Measurements from ENCODE around the gene NPR1.
"Not testable (repeated sequence)": the region's sequence is repeated elsewhere in the genome, so short reads cannot be mapped to it uniquely, and the experiment has no call there.

The NPR1 gene

DNA sequence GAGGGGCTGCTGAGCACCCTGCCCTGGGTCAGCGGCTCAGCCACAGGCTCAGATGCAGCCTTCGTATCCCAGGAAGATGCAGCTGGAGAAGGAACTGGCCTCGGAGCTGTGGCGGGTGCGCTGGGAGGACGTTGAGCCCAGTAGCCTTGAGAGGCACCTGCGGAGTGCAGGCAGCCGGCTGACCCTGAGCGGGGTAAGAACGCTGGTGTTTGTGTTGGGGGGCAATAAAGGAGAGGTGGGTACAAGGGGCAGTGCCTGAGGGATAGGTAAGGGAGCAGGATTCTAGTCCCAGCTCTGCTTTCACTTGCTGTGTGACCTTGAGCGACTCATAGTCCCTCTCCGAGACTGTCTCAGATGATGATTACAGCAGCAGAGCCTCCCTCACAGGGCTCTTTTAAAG lies 6.4 kb downstream of the NPR1 start:
- DNase-seq = no peak

DNA sequence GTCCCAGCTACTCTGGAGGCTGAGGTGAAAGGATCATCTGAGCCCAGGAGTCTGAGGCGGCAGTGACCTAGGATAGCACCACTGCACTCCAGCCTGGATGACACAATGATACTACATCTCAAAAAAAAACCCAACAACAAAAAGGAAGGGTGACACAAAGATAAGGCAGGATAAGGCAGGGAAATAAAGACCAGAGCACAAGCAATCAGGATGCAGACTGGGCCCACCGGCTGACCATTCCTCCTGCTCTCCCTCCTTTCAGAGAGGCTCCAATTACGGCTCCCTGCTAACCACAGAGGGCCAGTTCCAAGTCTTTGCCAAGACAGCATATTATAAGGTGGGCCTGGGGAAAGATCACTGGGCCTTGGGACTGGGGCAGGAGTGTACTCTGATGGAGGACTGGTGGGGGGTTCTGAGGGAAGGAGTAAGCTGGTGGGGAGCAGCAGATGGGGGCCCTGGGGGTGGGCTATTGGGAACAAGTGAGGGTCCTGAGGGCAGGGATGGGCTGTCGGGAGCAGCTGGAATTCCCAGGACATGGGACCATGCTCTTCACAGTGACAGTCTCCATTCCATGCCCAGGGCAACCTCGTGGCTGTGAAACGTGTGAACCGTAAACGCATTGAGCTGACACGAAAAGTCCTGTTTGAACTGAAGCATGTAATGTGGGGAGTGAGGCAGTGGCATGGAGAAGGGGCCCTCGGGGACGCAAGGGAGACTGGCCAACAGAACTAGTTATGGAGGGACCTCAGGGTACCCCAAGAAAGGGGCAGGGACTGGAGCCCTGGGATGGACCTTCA lies 7.3 kb downstream of the NPR1 start:
- no peak for DNase-seq

GRCh38 chr1:153687346-153688125 lies 9.0 kb downstream of the NPR1 start:
- DNase-seq = no peak

- no peak for DNase-seq
Observed at GRCh38 chr1:153688276-153688675, 9.8 kb downstream of the NPR1 start.

DNA sequence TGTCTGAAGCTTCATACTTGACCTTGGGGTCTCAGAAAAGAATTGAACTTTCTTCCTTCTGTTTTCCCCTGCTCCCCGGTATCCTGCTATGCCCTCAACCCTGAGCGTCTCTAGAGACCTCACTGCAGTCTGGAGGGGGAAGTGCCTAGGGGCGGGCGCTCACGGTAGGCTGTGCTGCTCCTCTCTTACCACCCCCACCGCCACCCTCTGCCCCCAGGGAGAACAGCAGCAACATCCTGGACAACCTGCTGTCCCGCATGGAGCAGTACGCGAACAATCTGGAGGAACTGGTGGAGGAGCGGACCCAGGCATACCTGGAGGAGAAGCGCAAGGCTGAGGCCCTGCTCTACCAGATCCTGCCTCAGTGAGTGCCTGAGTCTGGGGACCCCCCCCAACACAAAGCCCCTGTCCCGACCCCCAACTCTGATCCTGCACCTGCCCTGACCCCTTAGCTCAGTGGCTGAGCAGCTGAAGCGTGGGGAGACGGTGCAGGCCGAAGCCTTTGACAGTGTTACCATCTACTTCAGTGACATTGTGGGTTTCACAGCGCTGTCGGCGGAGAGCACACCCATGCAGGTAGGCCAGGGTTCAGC lies 10.3 kb downstream of the NPR1 start:
- no peak for DNase-seq

DNA sequence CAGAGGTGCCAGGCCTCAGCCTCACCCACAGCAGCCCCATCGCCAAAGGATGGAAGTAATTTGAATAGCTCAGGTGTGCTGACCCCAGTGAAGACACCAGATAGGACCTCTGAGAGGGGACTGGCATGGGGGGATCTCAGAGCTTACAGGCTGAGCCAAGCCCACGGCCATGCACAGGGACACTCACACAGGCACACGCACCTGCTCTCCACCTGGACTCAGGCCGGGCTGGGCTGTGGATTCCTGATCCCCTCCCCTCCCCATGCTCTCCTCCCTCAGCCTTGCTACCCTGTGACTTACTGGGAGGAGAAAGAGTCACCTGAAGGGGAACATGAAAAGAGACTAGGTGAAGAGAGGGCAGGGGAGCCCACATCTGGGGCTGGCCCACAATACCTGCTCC lies 15.0 kb downstream of the NPR1 start:
- no peak for DNase-seq

GRCh38 chr1:153696741-153697140 lies 18.3 kb downstream of the NPR1 start:
- DNase-seq = no peak

GRCh38 chr1:153697191-153698019 lies 18.9 kb downstream of the NPR1 start:
- DNase-seq = no peak

DNA sequence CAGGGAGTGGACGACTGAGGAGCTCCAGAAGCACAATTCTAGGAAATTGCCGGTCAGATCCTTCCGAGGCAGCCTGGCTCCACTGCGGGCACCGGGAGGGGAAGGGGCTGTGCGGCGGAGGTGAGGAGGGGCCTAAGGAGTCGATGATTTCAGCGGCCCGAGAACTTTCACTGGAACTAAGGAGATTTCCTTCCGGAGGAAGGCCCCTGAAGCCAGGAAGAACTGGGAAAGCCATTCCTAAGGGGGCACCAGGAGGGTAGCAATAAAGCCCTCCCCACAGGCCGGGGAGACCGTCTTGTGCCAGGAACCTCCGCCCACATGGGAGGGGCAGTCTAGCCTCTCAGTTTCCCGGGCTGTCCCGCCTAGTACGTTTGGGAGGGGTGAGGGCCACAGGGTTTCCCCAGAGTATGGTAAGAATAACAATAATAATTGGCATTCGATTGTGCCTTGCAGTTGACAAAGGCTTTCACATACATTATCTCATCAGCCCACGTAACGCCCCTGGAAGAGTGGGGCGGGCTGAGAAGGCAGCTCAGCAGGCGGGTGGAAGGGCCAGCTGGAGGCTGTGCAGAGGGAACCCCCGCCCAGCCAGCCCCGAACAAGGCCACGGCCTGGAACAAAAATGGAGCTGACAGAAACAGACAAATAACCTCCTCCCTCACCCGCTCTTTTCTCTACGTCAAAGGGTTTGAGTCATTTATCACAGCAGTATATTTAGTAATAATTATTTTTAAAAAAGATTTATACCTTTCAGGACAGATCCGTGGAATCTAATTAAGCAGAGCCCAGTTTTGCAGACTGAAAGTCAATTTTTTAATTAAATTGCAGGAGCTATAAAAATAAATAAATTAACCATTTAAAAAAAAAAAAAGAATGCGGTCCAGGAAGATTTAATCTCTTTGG lies 19.8 kb downstream of the NPR1 start:
- DNase-seq = no peak

DNA sequence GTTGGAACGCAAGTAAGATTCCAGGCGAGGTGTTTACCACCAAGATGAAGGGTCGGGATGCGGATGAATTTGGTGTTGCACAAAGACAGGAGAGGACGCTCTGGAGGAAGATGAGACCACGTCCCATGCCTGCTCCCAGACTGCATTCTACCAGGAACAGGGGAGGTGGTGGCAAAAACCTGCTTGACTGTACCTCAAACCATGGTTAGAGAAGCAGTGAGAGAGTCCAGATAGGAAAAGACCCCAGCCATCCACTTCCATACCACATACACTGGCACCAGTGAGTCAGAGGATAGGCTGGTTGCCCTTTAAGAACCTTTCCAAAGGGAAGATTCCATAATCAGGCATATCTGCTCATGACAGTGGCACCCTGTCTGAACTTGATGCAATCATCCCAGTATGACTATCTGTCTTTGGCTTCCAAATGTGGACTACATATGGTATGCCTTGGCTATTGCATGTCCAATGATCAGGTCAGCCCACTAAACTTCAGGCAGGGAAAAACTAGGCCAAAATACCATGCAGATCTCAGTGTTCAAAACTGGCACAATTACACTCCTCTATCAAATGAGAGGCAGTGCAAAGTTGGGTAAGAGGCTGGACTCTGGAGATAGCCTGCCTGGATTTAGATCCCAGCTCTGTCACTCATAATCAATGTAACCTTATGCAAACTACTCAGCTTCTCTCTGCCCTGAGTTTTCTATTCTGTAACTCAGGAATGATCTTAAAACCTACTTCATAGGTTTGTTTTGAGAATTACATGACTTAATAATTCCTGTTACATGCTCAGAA lies 20.6 kb downstream of the NPR1 start:
- DNase-seq = no peak

GRCh38 chr1:153699768-153700167 lies 21.3 kb downstream of the NPR1 start:
- no peak for DNase-seq

GRCh38 chr1:153705484-153705883 lies 27.0 kb downstream of the NPR1 start:
- DNase-seq = no peak

DNA sequence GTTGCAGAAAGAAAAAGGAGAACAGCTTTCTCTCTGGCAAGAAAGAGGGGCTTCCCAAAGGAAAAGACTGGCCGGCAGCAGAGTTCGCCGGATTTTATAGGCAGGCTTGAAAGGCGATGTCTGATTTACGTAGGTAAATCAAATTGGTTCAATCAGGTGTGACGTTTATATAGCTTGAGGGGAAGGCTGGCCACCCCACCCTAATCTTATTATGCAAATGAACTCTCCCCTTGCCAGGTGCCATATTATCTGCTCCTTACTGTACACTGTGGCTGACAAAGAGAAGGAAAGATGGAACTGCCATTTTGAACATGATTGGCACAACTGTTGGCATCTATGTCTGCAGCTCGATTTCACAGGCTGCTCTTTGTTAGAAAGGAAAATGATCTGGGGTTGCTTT lies 32.5 kb downstream of the NPR1 start:
- no peak for DNase-seq

DNA sequence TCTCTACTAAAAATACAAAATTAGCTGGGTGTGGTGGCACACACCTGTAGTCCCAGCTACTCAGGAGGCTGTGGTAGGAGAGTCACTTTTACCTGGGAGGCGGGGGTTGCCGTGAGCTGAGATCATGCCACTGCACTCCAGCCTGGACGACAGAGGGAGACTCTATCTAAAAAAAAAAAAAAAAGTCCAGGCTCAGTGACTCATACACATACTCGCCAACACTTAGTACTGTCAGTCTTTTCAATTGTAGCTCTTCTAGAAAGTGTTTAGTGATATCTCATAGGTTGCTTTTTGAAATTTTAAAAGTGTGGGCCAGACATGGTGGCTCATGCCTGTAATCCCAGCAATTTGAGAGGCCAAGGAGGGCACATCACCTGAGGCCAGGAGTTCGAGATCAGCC lies 37.7 kb downstream of the NPR1 start:
- not testable (repeated sequence) for DNase-seq

DNA sequence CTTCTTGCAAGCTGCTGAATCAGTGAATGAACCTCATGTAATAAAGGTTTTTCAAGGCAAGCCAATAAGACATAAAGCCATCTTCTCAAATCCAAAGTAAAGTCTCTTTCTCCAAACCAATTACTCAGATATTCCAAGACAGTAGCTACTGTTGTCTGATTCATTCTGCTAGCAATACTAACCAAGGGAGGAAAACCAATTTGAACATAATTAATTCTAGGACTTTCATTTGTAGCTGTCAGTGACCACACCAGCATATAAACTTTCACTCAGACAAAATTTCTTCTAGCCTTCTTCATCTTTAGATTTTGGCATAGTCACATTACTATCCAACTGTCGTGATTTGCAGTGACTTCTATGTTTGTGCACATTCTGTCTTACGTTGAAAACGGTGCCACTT lies 38.8 kb downstream of the NPR1 start:
- no peak for DNase-seq

DNA sequence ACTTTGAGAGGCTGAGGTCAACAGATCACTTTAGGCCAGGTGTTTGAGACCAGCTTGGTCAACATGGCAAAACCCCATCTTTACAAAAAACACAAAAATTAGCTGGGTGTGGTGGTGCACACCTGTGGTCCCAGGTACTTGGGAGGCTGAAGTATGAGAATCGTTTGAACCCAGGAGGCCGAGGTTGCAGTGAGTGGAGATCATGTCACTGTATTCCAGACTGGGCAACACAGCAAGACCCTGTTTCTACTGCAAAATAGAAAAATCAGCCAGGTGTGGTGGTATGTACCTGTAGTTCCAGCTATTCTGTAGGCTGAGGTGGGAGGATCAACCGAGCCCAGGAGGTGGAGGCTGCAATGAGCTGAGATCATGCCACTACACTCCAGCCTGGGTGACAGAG lies 45.2 kb downstream of the NPR1 start:
- no peak for DNase-seq

DNA sequence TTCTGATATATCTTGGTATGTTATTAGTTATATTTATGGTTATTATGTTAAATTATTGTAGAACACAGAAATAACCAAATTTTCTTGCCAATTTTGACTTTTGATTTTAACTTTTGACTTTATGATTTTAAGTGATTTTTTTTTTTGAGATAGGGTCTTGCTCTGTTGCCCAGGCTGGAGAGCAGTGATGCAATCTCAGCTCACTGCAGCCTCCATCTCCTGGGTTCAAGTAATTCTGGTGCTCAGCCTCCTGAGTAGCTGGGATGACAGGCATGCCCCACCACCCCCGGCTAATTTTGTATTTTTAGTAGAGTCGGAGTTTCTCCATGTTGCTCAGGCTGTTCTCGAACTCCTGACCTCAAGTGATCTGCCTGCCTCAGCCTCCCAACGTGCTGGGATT lies 46.1 kb downstream of the NPR1 start:
- not testable (repeated sequence) for DNase-seq

- peak; percentile 97 to 99 for DNase-seq
Observed at GRCh38 chr1:153727463-153728304, 49.2 kb downstream of the NPR1 start, which contains the start of gene INTS3. Gene INTS3 (plus strand): TSS chr1:153728050. CDS start chr1:153728635, 585 bp downstream.

DNA sequence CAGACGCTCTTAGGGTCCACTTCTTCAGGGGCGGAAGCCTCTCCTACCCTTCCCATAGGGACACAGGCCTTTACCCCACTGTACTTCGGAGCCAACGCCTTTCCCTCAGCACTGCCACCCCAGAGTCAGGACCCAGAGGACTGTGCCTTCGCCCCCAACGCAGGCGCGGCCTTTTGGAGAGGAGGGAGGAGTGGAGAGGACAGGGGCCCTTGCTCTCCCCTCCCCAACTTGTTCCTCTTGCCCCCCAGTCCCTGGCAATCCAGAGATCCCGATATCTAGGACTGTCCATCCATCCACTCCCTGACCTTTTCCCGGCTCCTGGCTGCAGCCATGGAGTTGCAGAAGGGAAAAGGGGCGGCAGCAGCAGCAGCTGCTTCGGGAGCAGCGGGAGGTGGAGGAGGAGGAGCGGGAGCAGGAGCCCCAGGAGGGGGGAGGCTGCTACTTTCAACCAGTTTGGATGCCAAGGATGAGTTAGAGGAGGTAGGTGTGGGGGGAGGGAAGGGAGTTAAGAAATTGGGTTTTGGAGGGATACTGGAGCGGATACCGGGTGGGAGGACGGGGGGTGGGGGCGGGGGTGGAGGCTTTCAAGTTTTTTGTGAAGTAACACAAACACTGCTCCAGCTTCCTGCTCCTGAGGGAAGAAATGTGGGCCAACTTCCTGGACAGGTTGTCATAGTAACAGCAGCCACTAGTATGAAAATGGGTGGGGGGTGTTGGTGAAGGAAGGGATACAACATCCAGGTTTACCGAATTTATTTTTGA lies 50.0 kb downstream of the NPR1 start:
- DNase-seq = peak in 1 of 2 experiments; percentile 27

All from AML-193 (cell line).